K562 (cell line): ENCODE results near the gene CATSPER1. TPM values are rescaled to one million over a fixed set of nuclear protein-coding genes. Genes with fewer than 3 reads are reported as not detected.

ENCODE experiments used
- BMI1 ChIP-seq: fragments of 150-350 bp; IDR thresholded peaks from 2 replicates; pipeline ENCODE4 v1.6.1; 2014; ENCODE audit warnings: low read length
- C11orf30 ChIP-seq: fragments of 450-650 bp; IDR thresholded peaks from 2 replicates; pipeline ENCODE4 v1.6.1; 2016; ENCODE audit warnings: low read depth, mild to moderate bottlenecking
- ELF2 ChIP-seq: fragments of 250-450 bp; sonication (Bioruptor Pico); IDR thresholded peaks from 2 replicates; pipeline ENCODE4 v1.5.0; 2021; ENCODE audit warnings: mild to moderate bottlenecking
- FOXM1 ChIP-seq, 2 experiments: fragments of 450-650 bp in 1 of 2; sonication (generic) in 1 of 2; formaldehyde crosslinking in 1 of 2; IDR thresholded peaks; 2 replicates each; pipeline versions ENCODE4 v1.6.1 to v1.9.0; 2017 to 2022; ENCODE audit warnings: low read depth in 2 of 2, mild to moderate bottlenecking in 2 of 2, missing genetic modification reagents in 1 of 2, moderate library complexity in 1 of 2
- HMG20A ChIP-seq: fragments of 450-650 bp; formaldehyde crosslinking; conservative IDR thresholded peaks from 2 replicates; pipeline ENCODE4 v1.4.0; 2020; ENCODE audit warnings: mild to moderate bottlenecking, mixed read lengths
- MEIS2 ChIP-seq: fragments of 450-650 bp; IDR thresholded peaks from 2 replicates; pipeline ENCODE4 v1.6.1; 2014; ENCODE audit warnings: mild to moderate bottlenecking; ENCODE audit not compliant: partially characterized antibody
- MTA3 ChIP-seq: fragments of 450-650 bp; formaldehyde crosslinking; IDR thresholded peaks from 2 replicates; pipeline ENCODE4 v1.6.1; 2017; ENCODE audit warnings: mild to moderate bottlenecking, borderline replicate concordance
- NR2C1 ChIP-seq, 2 experiments: fragments of 450-650 bp; IDR thresholded peaks; 2 replicates each; pipeline ENCODE4 v1.6.1; 2017; ENCODE audit warnings: mild to moderate bottlenecking in 2 of 2, antibody characterized with exemption in 1 of 2, inconsistent platforms in 1 of 2, missing compliant biosample characterization in 1 of 2, missing genetic modification characterization in 1 of 2
- PML ChIP-seq: IDR thresholded peaks from 2 replicates; pipeline ENCODE4 v1.6.1; 2012; ENCODE audit warnings: low read length, inconsistent platforms
- RNF2 ChIP-seq: sonication (generic); IDR thresholded peaks from 2 replicates; pipeline ENCODE4 v1.6.1; 2016
- SIN3A ChIP-seq, 2 experiments: fragments of 150-350 bp in 1 of 2; IDR thresholded peaks; 2 replicates each; pipeline ENCODE4 v1.6.1; 2011 to 2016; ENCODE audit warnings: borderline replicate concordance in 2 of 2, low read depth in 2 of 2, low read length in 2 of 2, mild to moderate bottlenecking in 2 of 2, moderate library complexity in 2 of 2; ENCODE audit not compliant: control insufficient read depth in 1 of 2
- SP1 ChIP-seq: sonication (generic); formaldehyde crosslinking; IDR thresholded peaks from 2 replicates; pipeline ENCODE4 v1.8.1; 2022; ENCODE audit warnings: mild to moderate bottlenecking, missing genetic modification reagents
- TAF15 ChIP-seq: fragments of 200-400 bp; formaldehyde crosslinking; IDR thresholded peaks from 2 replicates; pipeline ENCODE4 v1.6.1; 2017; ENCODE audit warnings: mild to moderate bottlenecking, low read depth, low read length, moderate library complexity
- TAL1 ChIP-seq: fragments of 450-650 bp; IDR thresholded peaks from 2 replicates; pipeline ENCODE4 v1.6.1; 2016; ENCODE audit warnings: mild to moderate bottlenecking
- TBP ChIP-seq: optimal IDR thresholded peaks from 2 replicates; pipeline ENCODE3; 2011; ENCODE audit warnings: low read depth, low read length, improper control_type of control experiment
- ZFP30 ChIP-seq: fragments of 250-450 bp; sonication (Bioruptor Pico); IDR thresholded peaks from 2 replicates; pipeline ENCODE4 v1.8.0; 2022; ENCODE audit warnings: moderate library complexity, mild to moderate bottlenecking, inconsistent platforms, borderline replicate concordance
- ZFX ChIP-seq: sonication (generic); formaldehyde crosslinking; IDR thresholded peaks from 2 replicates; pipeline ENCODE4 v1.8.0; 2022; ENCODE audit warnings: mild to moderate bottlenecking, missing genetic modification reagents, moderate library complexity
- ZNF217 ChIP-seq: sonication (generic); formaldehyde crosslinking; IDR thresholded peaks from 2 replicates; pipeline ENCODE4 v1.8.0; 2022; ENCODE audit warnings: mild to moderate bottlenecking, missing genetic modification reagents
- ZNF444 ChIP-seq: fragments of 250-450 bp; sonication (Bioruptor Pico); IDR thresholded peaks from 2 replicates; pipeline ENCODE4 v1.4.0; 2020; ENCODE audit warnings: mild to moderate bottlenecking, moderate library complexity
- ZNF589 ChIP-seq: fragments of 200-800 bp; sonication (Bioruptor generic); IDR thresholded peaks from 2 replicates; pipeline ENCODE4 v1.6.1; 2016; ENCODE audit warnings: low read depth, missing genetic modification characterization, missing compliant biosample characterization
- ZNF707 ChIP-seq: fragments of 250-450 bp; sonication (Bioruptor Pico); conservative IDR thresholded peaks from 2 replicates; pipeline ENCODE4 v1.8.0; 2022; ENCODE audit warnings: inconsistent platforms, mild to moderate bottlenecking, moderate library complexity
- ZNF76 ChIP-seq: fragments of 250-450 bp; sonication (Bioruptor Pico); IDR thresholded peaks from 2 replicates; pipeline ENCODE4 v1.4.0; 2020; ENCODE audit warnings: mild to moderate bottlenecking, moderate library complexity, borderline replicate concordance
- ZSCAN29 ChIP-seq: fragments of 450-650 bp; IDR thresholded peaks from 2 replicates; pipeline ENCODE4 v1.6.1; 2017
- polyA plus RNA-seq, 8 experiments: library from polyadenylated mRNA; depleted of rRNA in 4 of 8; stranded (reverse) in 5 of 8; unstranded in 3 of 8; fragments of >200 nt; fragmentation: Nextera tagmentation in 2 of 8; fragmentation: Illumina TruSeq in 1 of 8; extraction: Ambion mirVana in 2 of 8; extraction: Trizol in 1 of 8; gene quantifications; 2 replicates each; pipeline versions ENCODE4 v1.2.1 to v1.2.3, GENCODE V29; 2011 to 2014; ENCODE audit warnings: inconsistent platforms in 1 of 8, missing spikeins in 1 of 8
- total RNA-seq, 7 experiments: library from RNA; depleted of rRNA in 6 of 7; stranded (reverse); fragments of >200 nt in 6 of 7; fragmentation: Illumina TruSeq in 2 of 7; extraction: Trizol in 2 of 7; gene quantifications; 2 replicates each; pipeline versions ENCODE4 v1.2.1 to v1.2.3, GENCODE V29; 2011 to 2021; ENCODE audit warnings: low replicate concordance in 1 of 7
- TF ChIP-seq, protein P1 (sequence below), 2 experiments: fragments of 450-650 bp in 1 of 2; sonication (generic) in 1 of 2; formaldehyde crosslinking in 1 of 2; IDR thresholded peaks in 1 of 2; conservative IDR thresholded peaks in 1 of 2; 2 replicates each; pipeline versions ENCODE4 v1.6.1 to v1.8.1; 2016 to 2023; ENCODE audit warnings: mild to moderate bottlenecking in 2 of 2, moderate library complexity in 2 of 2, inconsistent platforms in 1 of 2, missing genetic modification reagents in 1 of 2
- TF ChIP-seq, protein P2 (sequence below): fragments of 250-450 bp; sonication (Bioruptor Pico); IDR thresholded peaks from 2 replicates; pipeline ENCODE4 v1.8.0; 2022; ENCODE audit warnings: inconsistent platforms
- TF ChIP-seq, protein P3 (sequence below): fragments of 450-650 bp; conservative IDR thresholded peaks from 2 replicates; pipeline ENCODE4 v1.6.1; 2016; ENCODE audit warnings: missing genetic modification characterization, low read depth, mild to moderate bottlenecking, missing compliant biosample characterization, moderate library complexity

The CATSPER1 gene
- total and polyA plus RNA-seq, 9 of the 15 experiments (the other 6 are each of a cell fraction or from before 2014, with no cell fraction given), result 0.21 to 3.3 (median 0.76) TPM

DNA sequence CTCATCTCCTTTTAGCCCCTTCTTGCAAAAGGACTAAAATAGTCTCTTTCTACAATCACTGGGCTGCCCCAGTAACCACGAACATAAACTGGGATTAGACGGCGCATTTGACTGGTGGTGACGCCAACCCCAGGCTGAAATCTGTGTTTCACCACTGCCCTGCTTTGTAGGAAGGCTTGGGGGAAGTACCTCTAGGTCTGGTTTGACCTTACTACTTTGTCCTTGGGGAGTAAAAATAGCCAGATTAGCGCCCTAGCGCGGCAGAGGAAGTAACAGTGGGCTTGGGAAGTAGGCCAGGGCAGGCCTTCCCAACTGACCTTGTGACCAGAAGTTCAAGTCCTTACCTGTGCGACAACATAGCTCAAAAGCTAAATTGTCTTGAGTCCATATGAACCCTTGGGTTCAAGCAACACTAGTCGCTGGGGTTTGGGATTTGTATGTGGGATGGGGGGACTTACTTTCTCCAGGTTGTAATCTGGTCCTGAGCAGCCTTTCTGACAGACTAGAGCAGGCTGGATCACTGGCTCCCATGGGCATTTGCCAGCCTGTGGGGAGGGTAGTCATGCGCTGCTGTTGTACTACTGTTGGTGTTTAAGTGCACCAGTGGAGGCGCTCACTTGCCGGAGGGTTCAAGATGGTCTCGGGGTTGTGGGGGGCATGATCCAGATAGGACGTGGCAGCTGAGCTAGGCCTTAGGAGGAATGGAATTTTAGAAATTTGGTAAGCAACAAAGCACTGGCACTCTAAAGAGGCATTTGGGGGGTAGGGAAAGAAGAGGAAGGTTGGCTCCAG lies 42.8 kb upstream of the CATSPER1 start (continued):
- TF ChIP-seq, protein P1, sequence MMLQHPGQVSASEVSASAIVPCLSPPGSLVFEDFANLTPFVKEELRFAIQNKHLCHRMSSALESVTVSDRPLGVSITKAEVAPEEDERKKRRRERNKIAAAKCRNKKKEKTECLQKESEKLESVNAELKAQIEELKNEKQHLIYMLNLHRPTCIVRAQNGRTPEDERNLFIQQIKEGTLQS (IDR thresholded peaks at IDR 0.05), result no peak
- TF ChIP-seq, protein P1 (CRISPR knock-in tag; conservative IDR thresholded peaks at IDR 0.05), result no peak
- TF ChIP-seq MTA3, result no peak
- TF ChIP-seq PML, result no peak
- no peak for TF ChIP-seq ZSCAN29
- no peak for TF ChIP-seq SP1 (CRISPR knock-in tag)
- TF ChIP-seq ZNF444 (CRISPR knock-in tag), result no peak
- TF ChIP-seq ZNF217 (CRISPR knock-in tag), result no peak
- TF ChIP-seq MEIS2, result no peak
- no peak for TF ChIP-seq TAF15
- TF ChIP-seq ZNF76, result 0 out of 2 replicates have a peak, but pooled peaks have one; percentile 62
- TF ChIP-seq TAL1, result no peak
- TF ChIP-seq, protein P2, sequence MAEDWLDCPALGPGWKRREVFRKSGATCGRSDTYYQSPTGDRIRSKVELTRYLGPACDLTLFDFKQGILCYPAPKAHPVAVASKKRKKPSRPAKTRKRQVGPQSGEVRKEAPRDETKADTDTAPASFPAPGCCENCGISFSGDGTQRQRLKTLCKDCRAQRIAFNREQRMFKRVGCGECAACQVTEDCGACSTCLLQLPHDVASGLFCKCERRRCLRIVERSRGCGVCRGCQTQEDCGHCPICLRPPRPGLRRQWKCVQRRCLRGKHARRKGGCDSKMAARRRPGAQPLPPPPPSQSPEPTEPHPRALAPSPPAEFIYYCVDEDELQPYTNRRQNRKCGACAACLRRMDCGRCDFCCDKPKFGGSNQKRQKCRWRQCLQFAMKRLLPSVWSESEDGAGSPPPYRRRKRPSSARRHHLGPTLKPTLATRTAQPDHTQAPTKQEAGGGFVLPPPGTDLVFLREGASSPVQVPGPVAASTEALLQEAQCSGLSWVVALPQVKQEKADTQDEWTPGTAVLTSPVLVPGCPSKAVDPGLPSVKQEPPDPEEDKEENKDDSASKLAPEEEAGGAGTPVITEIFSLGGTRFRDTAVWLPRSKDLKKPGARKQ, result no peak
- TF ChIP-seq ZNF589 (CRISPR knock-in tag), result peak; percentile 61; the same call in 1 of the 2 replicates
- TF ChIP-seq RNF2, result no peak
- TF ChIP-seq NR2C1 (IDR thresholded peaks at IDR 0.05), result no peak; the same call in 1 of the 2 replicates
- no peak for TF ChIP-seq NR2C1 (tag; IDR thresholded peaks at IDR 0.05)
- TF ChIP-seq SIN3A (IDR thresholded peaks at IDR 0.05; ENCODE audit: borderline replicate concordance in 2 of 2, control insufficient read depth in 1 of 2, low read depth in 2 of 2, low read length in 2 of 2), result no peak
- TF ChIP-seq ZNF707, result no peak
- no peak for TF ChIP-seq FOXM1 (IDR thresholded peaks at IDR 0.05; ENCODE audit: low read depth)
- no peak for TF ChIP-seq FOXM1 (CRISPR knock-in tag; IDR thresholded peaks at IDR 0.05; ENCODE audit: low read depth)
- no peak for TF ChIP-seq HMG20A
- TF ChIP-seq ELF2 (CRISPR knock-in tag), result 0 out of 2 replicates have a peak, but pooled peaks have one; percentile 10
- no peak for TF ChIP-seq C11orf30
- peak; percentile 74 for TF ChIP-seq ZFX
- TF ChIP-seq TBP, result no peak
- TF ChIP-seq, protein P3, sequence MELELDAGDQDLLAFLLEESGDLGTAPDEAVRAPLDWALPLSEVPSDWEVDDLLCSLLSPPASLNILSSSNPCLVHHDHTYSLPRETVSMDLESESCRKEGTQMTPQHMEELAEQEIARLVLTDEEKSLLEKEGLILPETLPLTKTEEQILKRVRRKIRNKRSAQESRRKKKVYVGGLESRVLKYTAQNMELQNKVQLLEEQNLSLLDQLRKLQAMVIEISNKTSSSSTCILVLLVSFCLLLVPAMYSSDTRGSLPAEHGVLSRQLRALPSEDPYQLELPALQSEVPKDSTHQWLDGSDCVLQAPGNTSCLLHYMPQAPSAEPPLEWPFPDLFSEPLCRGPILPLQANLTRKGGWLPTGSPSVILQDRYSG (tag), result no peak
- no peak for TF ChIP-seq ZFP30 (CRISPR knock-in tag)
- no peak for TF ChIP-seq BMI1
